A549 (cell line): ENCODE data around the gene ADAMTS15. TPM values are rescaled to one million over a fixed set of nuclear protein-coding genes. Genes with fewer than 3 reads are reported as not detected.

Source experiments
- ATAC-seq, 2 experiments: fragments of 200-7000 bp in 1 of 2; fragments of >200 bp in 1 of 2; cut with Nextera tagmentation in 1 of 2; cut with Tn5 transposase in 1 of 2; 3 replicates each; pipeline versions ENCODE4 v1.8.0 to v1.9.1; 2018 to 2020; ENCODE audit warnings: mild to moderate bottlenecking in 1 of 2, moderate library complexity in 1 of 2
- CTCF ChIA-PET: fragments of 300-600 bp; sonication (Branson Sonifier 250); formaldehyde crosslinking; extraction: SDS; loops from one replicate; lab custom pipeline; 2021; ENCODE audit warnings: antibody characterized with exemption, inconsistent platforms; lab: Yijun Ruan, JAX
- POLR2A ChIA-PET: fragments of 350-600 bp; formaldehyde crosslinking; extraction: SDS; loops from one replicate; lab custom pipeline; 2021; ENCODE audit warnings: antibody characterized with exemption, inconsistent platforms; lab: Yijun Ruan, JAX
- DNase-seq, 2 experiments: peaks; one replicate each; pipeline versions ENCODE4 v3.0.0 to v3.0.0-alpha.2; 2011 to 2016; ENCODE audit warnings: low read depth in 1 of 2, low spot score in 1 of 2
- FAIRE-seq: peaks from 2 replicates; lab custom pipeline; 2011; peaks lifted over from hg19 to GRCh38; lab: Jason Lieb, UNC
- H3K27ac ChIP-seq, 2 experiments: fragments of >200 bp; sonication (Bioruptor Twin); formaldehyde crosslinking; 3 replicates each; pipeline ENCODE4 v1.5.1; 2016 to 2017
- H3K4me1 ChIP-seq: fragments of >200 bp; sonication (Bioruptor Twin); formaldehyde crosslinking; 3 replicates; pipeline ENCODE4 v1.6.1; 2016
- H3K4me2 ChIP-seq: fragments of >200 bp; sonication (Bioruptor Twin); formaldehyde crosslinking; 3 replicates; pipeline ENCODE4 v1.6.1; 2016
- H3K4me3 ChIP-seq: fragments of >200 bp; sonication (Bioruptor Twin); formaldehyde crosslinking; 3 replicates; pipeline ENCODE4 v1.5.1; 2016
- H3K9me3 ChIP-seq: fragments of >200 bp; sonication (Bioruptor Twin); formaldehyde crosslinking; 3 replicates; pipeline ENCODE4 v1.6.1; 2016
- ATOH8 ChIP-seq: fragments of 250-450 bp; sonication (Bioruptor Pico); IDR thresholded peaks from 2 replicates; pipeline ENCODE4 v1.5.0; 2020; ENCODE audit warnings: low read depth, mild to moderate bottlenecking, moderate library complexity
- CHD2 ChIP-seq: fragments of 150-350 bp; IDR thresholded peaks from 2 replicates; pipeline ENCODE4 v1.6.1; 2014; ENCODE audit warnings: low read length; ENCODE audit not compliant: partially characterized antibody
- ELK1 ChIP-seq: fragments of 150-350 bp; IDR thresholded peaks from 2 replicates; pipeline ENCODE4 v1.6.1; 2014; ENCODE audit warnings: low read depth, mild to moderate bottlenecking, low read length
- EP300 ChIP-seq, 2 experiments: fragments of >200 bp; sonication (Bioruptor Twin); formaldehyde crosslinking; IDR thresholded peaks; 2 replicates in 1 of 2; 3 replicates in 1 of 2; pipeline ENCODE4 v1.6.1; 2016 to 2017
- GATA3 ChIP-seq: IDR thresholded peaks from 2 replicates; pipeline ENCODE4 v1.6.1; 2012; ENCODE audit warnings: borderline replicate concordance
- HOXB5 ChIP-seq: fragments of 250-450 bp; sonication (Bioruptor Pico); IDR thresholded peaks from 2 replicates; pipeline ENCODE4 v1.5.0; 2020; ENCODE audit warnings: mild to moderate bottlenecking, moderate library complexity
- JUN ChIP-seq, 2 experiments: fragments of >200 bp; sonication (Bioruptor Twin); formaldehyde crosslinking; IDR thresholded peaks; 2 replicates in 1 of 2; 3 replicates in 1 of 2; pipeline ENCODE4 v1.6.1; 2016 to 2017
- JUNB ChIP-seq: fragments of >200 bp; sonication (Bioruptor Twin); formaldehyde crosslinking; IDR thresholded peaks from 2 replicates; pipeline ENCODE4 v1.6.1; 2016
- KDM5A ChIP-seq: fragments of 200-600 bp; sonication (generic); IDR thresholded peaks from 2 replicates; pipeline ENCODE4 v1.6.1; 2016; ENCODE audit warnings: antibody characterized with exemption, mild to moderate bottlenecking
- MAFK ChIP-seq: fragments of 450-650 bp; IDR thresholded peaks from 2 replicates; pipeline ENCODE4 v1.6.1; 2014; ENCODE audit not compliant: partially characterized antibody
- NR3C1 ChIP-seq: fragments of >200 bp; sonication (Bioruptor Twin); formaldehyde crosslinking; IDR thresholded peaks from 3 replicates; pipeline ENCODE4 v1.6.1; 2017
- POLR2A ChIP-seq: IDR thresholded peaks from 2 replicates; pipeline ENCODE4 v1.6.1; 2012; ENCODE audit warnings: mild to moderate bottlenecking, low read length
- RCOR1 ChIP-seq: fragments of 150-350 bp; IDR thresholded peaks from 2 replicates; pipeline ENCODE4 v1.6.1; 2014; ENCODE audit warnings: antibody characterized with exemption, low read length, low read depth
- USF2 ChIP-seq: fragments of 450-650 bp; IDR thresholded peaks from 2 replicates; pipeline ENCODE4 v1.6.1; 2014; ENCODE audit warnings: antibody characterized with exemption
- ZFP36 ChIP-seq: fragments of 450-650 bp; IDR thresholded peaks from 2 replicates; pipeline ENCODE4 v1.6.1; 2014; ENCODE audit warnings: borderline replicate concordance; ENCODE audit not compliant: partially characterized antibody
- ZNF302 ChIP-seq: fragments of 250-450 bp; sonication (Bioruptor Pico); IDR thresholded peaks from 2 replicates; pipeline ENCODE4 v1.9.0; 2021; ENCODE audit warnings: inconsistent platforms, mild to moderate bottlenecking, moderate library complexity
- whole genome bisulfite sequencing: methylation state at CpG from one replicate; pipeline ENCODE4 v1.1.6; 2017; ENCODE audit errors: missing lambda C conversion rate; 5-methylcytosine and 5-hydroxymethylcytosine counted together
- polyA plus RNA-seq, 4 experiments: library from polyadenylated mRNA; depleted of rRNA in 3 of 4; stranded (reverse); fragments of >200 nt; fragmentation: RNase III in 1 of 4; extraction: RNeasy Plus Mini Kit Qiagen cat#74134 plus additional on column Dnase treatment in 1 of 4; gene quantifications; 2 replicates in 3 of 4; 3 replicates in 1 of 4; pipeline ENCODE4 v1.2.3, GENCODE V29; 2011 to 2017

Gene ADAMTS15
- polyA plus RNA-seq, 2 of the 4 experiments (the other 2 are of a cell fraction): 2.2 to 4.0 TPM

GRCh38 chr11:130452176-130452575 lies 3.7 kb downstream of the ADAMTS15 start:
- ChIA-PET POLR2A (interaction anchor here (0.5 kb wide), 1 partner anchor 450 kb away, joined by 3 read pairs; the partner anchor contains the start of gene PRDM10), CTCF (interaction anchor here (0.8 to 1.5 kb wide), 3 partner anchors 8 to 409 kb away, joined by 3 to 4 read pairs (median 3); no protein-coding TSS in a partner anchor)
- no peak for FAIRE-seq
- 98% methylated on average over 9 of the region's 9 CpGs for WGBS
- H3K4me2 ChIP-seq: no peak overlapping the region
- TF ChIP-seq JUN (IDR thresholded peaks at IDR 0.05) (no peak), POLR2A (no peak), CHD2 (no peak), ATOH8 (no peak), ZNF302 (no peak), EP300 (IDR thresholded peaks at IDR 0.05) (no peak), JUNB (no peak), HOXB5 (CRISPR knock-in tag) (no peak), ZFP36 (no peak), ELK1 (no peak), KDM5A (no peak), RCOR1 (no peak)
- no peak for DNase-seq
- no peak overlapping the region for H3K4me3 ChIP-seq
- no peak for ATAC-seq
- no peaks in the 10 kb centered on the region for H3K9me3 ChIP-seq
- H3K27ac ChIP-seq: no peak overlapping the region
- H3K4me1 ChIP-seq: peaks cover 16% of the 10 kb centered on the region; the same call in 1 of the 3 replicates

GRCh38 chr11:130452940-130453339 lies 4.5 kb downstream of the ADAMTS15 start:
- ATAC-seq (no peak), FAIRE-seq (no peak), DNase-seq (no peak)
- no peak overlapping the region for H3K4me2 ChIP-seq
- no peak overlapping the region for H3K27ac ChIP-seq
- ChIA-PET CTCF (interaction anchor here (0.7 to 1.5 kb wide), 6 partner anchors 9 to 409 kb away, joined by 3 to 4 read pairs (median 3); no protein-coding TSS in a partner anchor), POLR2A (interaction anchor here (0.6 kb wide), 1 partner anchor 705 kb away, joined by 3 read pairs; no protein-coding TSS in a partner anchor)
- no peak overlapping the region for H3K4me3 ChIP-seq
- H3K9me3 ChIP-seq: no peaks in the 10 kb centered on the region
- H3K4me1 ChIP-seq: peaks cover 16% of the 10 kb centered on the region; the same call in 1 of the 3 replicates
- WGBS: 93% methylated on average over 6 of the region's 6 CpGs
- no peak for TF ChIP-seq HOXB5 (CRISPR knock-in tag)

- TF ChIP-seq POLR2A: no peak
- TF ChIP-seq JUNB: no peak
- TF ChIP-seq ELK1: no peak
- no peak for TF ChIP-seq GATA3
- TF ChIP-seq MAFK: no peak
- TF ChIP-seq NR3C1: no peak
- TF ChIP-seq USF2: no peak
Observed at GRCh38 chr11:130454491-130455252, 6.2 kb downstream of the ADAMTS15 start.

More at GRCh38 chr11:130454491-130455252, 6.2 kb downstream of the ADAMTS15 start:
- DNase-seq (no peak), ATAC-seq (no peak), FAIRE-seq (no peak)
- Histone ChIP-seq H3K4me1 (peaks cover 15% of the 10 kb centered on the region; the same call in 1 of the 3 replicates), H3K4me3 (no peak overlapping the region), H3K27ac (no peak overlapping the region), H3K4me2 (no peak overlapping the region), H3K9me3 (no peaks in the 10 kb centered on the region)
- 73% methylated on average over 12 of the region's 12 CpGs for WGBS
- CTCF ChIA-PET: no interaction called here
- POLR2A ChIA-PET: no interaction called here
